CD4-positive, alpha-beta T cell treated with Interleukin-17A for 4 hours (primary cell): ENCODE measurements around the gene ZFR2.
"Not testable (repeated sequence)": the region's sequence is repeated elsewhere in the genome, so short reads cannot be mapped to it uniquely, and the experiment has no call there.

Source experiments
- DNase-seq: peaks from one replicate; pipeline ENCODE4 v3.0.0-alpha.2; 2020; ENCODE audit warnings: mixed read lengths

The ZFR2 gene

GRCh38 chr19:3868770-3869456 is at the start of gene ZFR2:
ZFR2 (minus strand) TSS chr19:3869038; CDS start chr19:3869017, 21 bp downstream.
- DNase-seq: peak; percentile 32

GRCh38 chr19:3916033-3916432 is 47.2 kb upstream of the ZFR2 start:
- no peak for DNase-seq

GRCh38 chr19:3914199-3914598 is 45.4 kb upstream of the ZFR2 start:
- no peak for DNase-seq

GRCh38 chr19:3910105-3910504 is 41.3 kb upstream of the ZFR2 start:
- DNase-seq: no peak

GRCh38 chr19:3908266-3909054 is 39.6 kb upstream of the ZFR2 start:
- no peak for DNase-seq

GRCh38 chr19:3907626-3908265 is 38.9 kb upstream of the ZFR2 start:
- no peak for DNase-seq

- DNase-seq: no peak
Measured at GRCh38 chr19:3904233-3904632, 35.4 kb upstream of the ZFR2 start.

- DNase-seq: no peak
Measured at GRCh38 chr19:3902317-3902973, 33.6 kb upstream of the ZFR2 start.

- no peak for DNase-seq
Measured at GRCh38 chr19:3899531-3900294, 30.9 kb upstream of the ZFR2 start.

GRCh38 chr19:3898426-3898825 is 29.6 kb upstream of the ZFR2 start:
- DNase-seq: no peak

- no peak for DNase-seq
Measured at GRCh38 chr19:3897936-3898335, 29.1 kb upstream of the ZFR2 start.

- no peak for DNase-seq
Measured at GRCh38 chr19:3895788-3896187, 26.9 kb upstream of the ZFR2 start.

- DNase-seq: not testable (repeated sequence)
Measured at GRCh38 chr19:3894959-3895358, 26.1 kb upstream of the ZFR2 start.

GRCh38 chr19:3893509-3894179 is 24.8 kb upstream of the ZFR2 start:
- DNase-seq: no peak

- no peak for DNase-seq
Measured at GRCh38 chr19:3890591-3890990, 21.8 kb upstream of the ZFR2 start.

GRCh38 chr19:3882041-3882384 is 13.2 kb upstream of the ZFR2 start:
- no peak for DNase-seq

- DNase-seq: no peak
Measured at GRCh38 chr19:3881272-3882040, 12.6 kb upstream of the ZFR2 start.

- DNase-seq: no peak
Measured at GRCh38 chr19:3880471-3881271, 11.8 kb upstream of the ZFR2 start, which contains the start of gene ATCAY. ATCAY (plus strand) TSS chr19:3880685; CDS start chr19:3885768, 5,083 bp downstream.

- DNase-seq: no peak
Measured at GRCh38 chr19:3879656-3880055, 10.8 kb upstream of the ZFR2 start.

- DNase-seq: not testable (repeated sequence)
Measured at GRCh38 chr19:3874695-3875094, 5.9 kb upstream of the ZFR2 start.
